Activated T-helper 1 cell treated with anti-CD3 and anti-CD28 coated beads, Interleukin-12 subunit alpha, Interleukin-12 subunit beta, Interleukin-2, Interleukin-4 antibody, amounts not matched to agents 30 ng/mL and 10 ng/mL and 1 ng/mL, durations not matched to agents 14 hours and 24 hours and 36 hours (primary cell): ENCODE data around the gene EID3. TPM values are rescaled to one million over a fixed set of nuclear protein-coding genes. Genes with fewer than 3 reads are reported as not detected.
"Not testable (repeated sequence)": the region's sequence is repeated elsewhere in the genome, so short reads cannot be mapped to it uniquely, and the experiment has no call there.

ENCODE experiments used
- DNase-seq: peaks from one replicate; pipeline ENCODE4 v3.0.0; 2021; ENCODE audit warnings: low spot score
- H3K27ac Mint-ChIP-seq: one replicate; pipeline ENCODE4 v1.8.0; 2021; ENCODE audit warnings: mild to moderate bottlenecking, mixed read lengths
- H3K27me3 Mint-ChIP-seq: one replicate; pipeline ENCODE4 v1.8.0; 2022; ENCODE audit warnings: mild to moderate bottlenecking, moderate library complexity, mixed read lengths; ENCODE audit not compliant: insufficient read depth
- H3K36me3 Mint-ChIP-seq: one replicate; pipeline ENCODE4 v1.8.0; 2021; ENCODE audit warnings: low read depth, mixed read lengths
- H3K4me1 Mint-ChIP-seq: one replicate; pipeline ENCODE4 v1.8.0; 2021; ENCODE audit warnings: low read depth, mixed read lengths
- H3K4me3 Mint-ChIP-seq: one replicate; pipeline ENCODE4 v1.8.0; 2021; ENCODE audit warnings: mild to moderate bottlenecking, moderate library complexity, mixed read lengths
- H3K9me3 Mint-ChIP-seq: one replicate; pipeline ENCODE4 v1.8.0; 2021; ENCODE audit warnings: mixed read lengths
- intact Hi-C: fragments of 100-400 bp; cut with micrococcal nuclease; formaldehyde crosslinking; loops from one replicate; pipeline ENCODE4 v1.15.1; 2024
- total RNA-seq: library from RNA; stranded (reverse); gene quantifications from 2 replicates; pipeline ENCODE4 v1.2.3, GENCODE V29; 2022

The EID3 gene
- total RNA-seq, 1 donor from 2014 or later = 10.5 TPM

GRCh38 chr12:104294158-104294859 lies 9.2 kb upstream of the EID3 start:
- H3K27me3 Mint-ChIP-seq, intact Hi-C loops, DNase-seq, H3K27ac Mint-ChIP-seq, H3K4me3 Mint-ChIP-seq, H3K9me3 Mint-ChIP-seq: not testable (repeated sequence)
- Mint-ChIP-seq H3K36me3 (peaks cover 50% of the 10 kb centered on the region), H3K4me1 (peaks cover 48% of the 10 kb centered on the region)

GRCh38 chr12:104294927-104295668 lies 8.4 kb upstream of the EID3 start:
- no peaks in the 10 kb centered on the region for H3K9me3 Mint-ChIP-seq
- H3K27me3 Mint-ChIP-seq = no peaks in the 10 kb centered on the region
- peaks cover 55% of the 10 kb centered on the region for H3K36me3 Mint-ChIP-seq

GRCh38 chr12:104295954-104296353 lies 7.6 kb upstream of the EID3 start:
- H3K36me3 Mint-ChIP-seq = peaks cover 60% of the 10 kb centered on the region
- no peaks in the 10 kb centered on the region for H3K27me3 Mint-ChIP-seq
- H3K9me3 Mint-ChIP-seq = no peaks in the 10 kb centered on the region
- intact Hi-C loops = no loop called here
- no peak overlapping the region for H3K27ac Mint-ChIP-seq
- no peak for DNase-seq
- peaks cover 62% of the 10 kb centered on the region for H3K4me1 Mint-ChIP-seq
- no peak overlapping the region for H3K4me3 Mint-ChIP-seq

More at GRCh38 chr12:104294927-104295668, 8.4 kb upstream of the EID3 start:
- no peak for DNase-seq
- intact Hi-C loops = no loop called here
- H3K4me1 Mint-ChIP-seq = peaks cover 56% of the 10 kb centered on the region
- no peak overlapping the region for H3K27ac Mint-ChIP-seq
- H3K4me3 Mint-ChIP-seq = no peak overlapping the region

GRCh38 chr12:104296718-104297117 lies 6.8 kb upstream of the EID3 start:
- Mint-ChIP-seq H3K27me3 (no peaks in the 10 kb centered on the region), H3K9me3 (no peaks in the 10 kb centered on the region), H3K4me3 (no peak overlapping the region), H3K27ac (no peak overlapping the region), H3K4me1 (peaks cover 61% of the 10 kb centered on the region), H3K36me3 (peaks cover 60% of the 10 kb centered on the region)
- no peak for DNase-seq
- intact Hi-C loops = no loop called here

GRCh38 chr12:104297477-104298113 lies 5.9 kb upstream of the EID3 start:
- no peaks in the 10 kb centered on the region for H3K27me3 Mint-ChIP-seq
- peaks cover 54% of the 10 kb centered on the region for H3K36me3 Mint-ChIP-seq
- no peak overlapping the region for H3K27ac Mint-ChIP-seq
- peaks cover 56% of the 10 kb centered on the region for H3K4me1 Mint-ChIP-seq
- no peak overlapping the region for H3K4me3 Mint-ChIP-seq
- H3K9me3 Mint-ChIP-seq = no peaks in the 10 kb centered on the region
- DNase-seq = no peak
- intact Hi-C loops = no loop called here

- H3K27ac Mint-ChIP-seq = no peak overlapping the region
- no peaks in the 10 kb centered on the region for H3K27me3 Mint-ChIP-seq
- no peak overlapping the region for H3K4me3 Mint-ChIP-seq
- H3K36me3 Mint-ChIP-seq = peaks cover 45% of the 10 kb centered on the region
- no peak for DNase-seq
- intact Hi-C loops = loop anchor here (5.0 kb wide), 6 partner anchors 98 to 1032 kb away; partner anchors contain the start of genes C12orf75, NFYB and TDG
- peaks cover 59% of the 10 kb centered on the region for H3K4me1 Mint-ChIP-seq
- H3K9me3 Mint-ChIP-seq = no peaks in the 10 kb centered on the region
Measured at GRCh38 chr12:104299842-104300481, 3.6 kb upstream of the EID3 start.

- H3K27ac Mint-ChIP-seq = peak overlapping the region; percentile 99
- no peaks in the 10 kb centered on the region for H3K27me3 Mint-ChIP-seq
- peaks cover 64% of the 10 kb centered on the region for H3K4me1 Mint-ChIP-seq
- peak overlapping the region; percentile 93 for H3K4me3 Mint-ChIP-seq
- intact Hi-C loops = loop anchor here (5.0 kb wide), 6 partner anchors 102 to 1028 kb away; partner anchors contain the start of genes C12orf75, NFYB and TDG
- DNase-seq = no peak
- H3K9me3 Mint-ChIP-seq = no peaks in the 10 kb centered on the region
- peaks cover 32% of the 10 kb centered on the region for H3K36me3 Mint-ChIP-seq
Measured at GRCh38 chr12:104304261-104305009, 896 bp downstream of the EID3 start.

GRCh38 chr12:104305349-104305748 lies 1.8 kb downstream of the EID3 start:
- Mint-ChIP-seq H3K27ac (peak overlapping the region; percentile 45), H3K36me3 (peaks cover 28% of the 10 kb centered on the region), H3K27me3 (no peaks in the 10 kb centered on the region), H3K4me3 (peak overlapping the region; percentile 93), H3K4me1 (peaks cover 55% of the 10 kb centered on the region), H3K9me3 (no peaks in the 10 kb centered on the region)
- intact Hi-C loops = no loop called here
- DNase-seq = no peak

- Mint-ChIP-seq H3K27me3 (no peaks in the 10 kb centered on the region), H3K4me1 (peaks cover 52% of the 10 kb centered on the region), H3K4me3 (no peak overlapping the region), H3K27ac (no peak overlapping the region), H3K9me3 (no peaks in the 10 kb centered on the region), H3K36me3 (peaks cover 27% of the 10 kb centered on the region)
- intact Hi-C loops = no loop called here
- no peak for DNase-seq
Measured at GRCh38 chr12:104306376-104306775, 2.8 kb downstream of the EID3 start.

- no peak for DNase-seq
- H3K4me1 Mint-ChIP-seq = peaks cover 52% of the 10 kb centered on the region
- peaks cover 31% of the 10 kb centered on the region for H3K36me3 Mint-ChIP-seq
- H3K4me3 Mint-ChIP-seq = no peak overlapping the region
- H3K27me3 Mint-ChIP-seq = no peaks in the 10 kb centered on the region
- intact Hi-C loops = no loop called here
- H3K9me3 Mint-ChIP-seq = no peaks in the 10 kb centered on the region
- no peak overlapping the region for H3K27ac Mint-ChIP-seq
Measured at GRCh38 chr12:104306943-104307654, 3.6 kb downstream of the EID3 start.

- intact Hi-C loops = no loop called here
- Mint-ChIP-seq H3K36me3 (peaks cover 34% of the 10 kb centered on the region), H3K9me3 (no peaks in the 10 kb centered on the region), H3K27me3 (no peaks in the 10 kb centered on the region), H3K4me1 (peaks cover 52% of the 10 kb centered on the region), H3K4me3 (no peak overlapping the region), H3K27ac (no peak overlapping the region)
- no peak for DNase-seq
Measured at GRCh38 chr12:104307655-104308000, 4.1 kb downstream of the EID3 start.
